Dendritic cell treated with granulocyte-macrophage colony-stimulating factor and Interleukin-4, amounts not matched to agents 40 ng/mL and 50 ng/mL, for 4 days (primary cell): ENCODE data around the gene MED10.

Experiments used
- H3K27ac Mint-ChIP-seq: one replicate; pipeline ENCODE4 v1.8.0; 2022; ENCODE audit warnings: mild to moderate bottlenecking, mixed read lengths
- H3K27me3 Mint-ChIP-seq: one replicate; pipeline ENCODE4 v1.8.0; 2022; ENCODE audit warnings: mild to moderate bottlenecking, mixed read lengths
- H3K36me3 Mint-ChIP-seq: one replicate; pipeline ENCODE4 v1.8.0; 2022; ENCODE audit warnings: low read depth, mixed read lengths
- H3K4me1 Mint-ChIP-seq: one replicate; pipeline ENCODE4 v1.8.0; 2022; ENCODE audit warnings: low read depth, mixed read lengths
- H3K4me3 Mint-ChIP-seq: one replicate; pipeline ENCODE4 v1.8.0; 2022; ENCODE audit warnings: mild to moderate bottlenecking, moderate library complexity, mixed read lengths
- H3K9me3 Mint-ChIP-seq: one replicate; pipeline ENCODE4 v1.8.0; 2022; ENCODE audit warnings: mixed read lengths
- intact Hi-C: fragments of 100-400 bp; cut with micrococcal nuclease; formaldehyde crosslinking; loops from one replicate; pipeline ENCODE4 v1.15.0; 2022

The MED10 gene

GRCh38 chr5:6407558-6408259 lies 29.4 kb upstream of the MED10 start:
- Mint-ChIP-seq H3K27me3 (no peaks in the 10 kb centered on the region), H3K9me3 (no peaks in the 10 kb centered on the region), H3K36me3 (no peaks in the 10 kb centered on the region), H3K4me3 (no peak overlapping the region), H3K27ac (no peak overlapping the region), H3K4me1 (no peaks in the 10 kb centered on the region)
- intact Hi-C loops = no loop called here

GRCh38 chr5:6405591-6405990 lies 27.2 kb upstream of the MED10 start:
- Mint-ChIP-seq H3K4me3 (no peak overlapping the region), H3K27ac (no peak overlapping the region), H3K4me1 (no peaks in the 10 kb centered on the region), H3K36me3 (no peaks in the 10 kb centered on the region), H3K9me3 (no peaks in the 10 kb centered on the region), H3K27me3 (peaks cover 3% of the 10 kb centered on the region)
- intact Hi-C loops = no loop called here

GRCh38 chr5:6404129-6404528 lies 25.8 kb upstream of the MED10 start:
- Mint-ChIP-seq H3K27me3 (peaks cover 5% of the 10 kb centered on the region), H3K9me3 (no peaks in the 10 kb centered on the region), H3K27ac (no peak overlapping the region), H3K4me3 (no peak overlapping the region), H3K36me3 (no peaks in the 10 kb centered on the region), H3K4me1 (no peaks in the 10 kb centered on the region)
- intact Hi-C loops = no loop called here

DNA sequence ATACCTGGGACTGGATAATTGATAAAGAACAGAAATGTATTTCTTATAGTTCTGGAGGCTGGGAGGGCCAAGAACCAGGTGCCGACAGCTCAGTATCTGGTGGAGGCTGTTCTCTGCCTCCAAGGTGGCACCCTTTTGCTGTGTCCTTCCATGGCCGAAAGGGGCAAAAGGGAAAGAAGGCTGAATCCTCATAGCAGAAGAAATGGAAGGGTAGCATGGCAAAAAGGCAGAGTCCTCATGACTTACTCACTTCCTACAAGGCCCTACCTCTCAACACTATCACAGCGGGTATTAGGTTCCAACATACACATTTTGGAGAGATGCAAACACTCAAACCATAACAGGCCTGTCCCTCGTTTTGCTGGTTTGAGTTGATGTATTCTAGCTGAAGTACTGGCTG lies 25.1 kb upstream of the MED10 start:
- Mint-ChIP-seq H3K4me3 (no peak overlapping the region), H3K27me3 (peaks cover 5% of the 10 kb centered on the region), H3K9me3 (no peaks in the 10 kb centered on the region), H3K27ac (no peak overlapping the region), H3K4me1 (no peaks in the 10 kb centered on the region), H3K36me3 (no peaks in the 10 kb centered on the region)
- intact Hi-C loops = no loop called here

DNA sequence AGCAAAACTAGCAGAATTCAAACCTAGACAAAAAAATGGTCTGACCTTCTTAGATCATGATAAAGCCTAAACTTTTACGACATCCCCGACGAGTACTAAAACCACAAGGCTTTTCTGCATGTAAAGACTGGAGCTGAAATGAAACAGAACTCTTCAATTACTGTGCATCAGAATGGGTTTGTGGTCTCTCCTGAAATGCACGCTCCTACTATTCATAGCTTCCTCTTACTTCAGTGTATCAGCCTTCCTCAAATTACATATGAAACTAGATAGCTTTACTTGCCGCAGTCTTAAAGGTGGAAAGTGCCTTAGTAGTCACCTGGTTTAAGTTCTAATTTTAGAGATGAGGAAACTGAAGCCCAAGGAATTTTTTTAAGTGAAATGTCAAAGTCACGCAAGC lies 24.6 kb upstream of the MED10 start:
- intact Hi-C loops = no loop called here
- H3K9me3 Mint-ChIP-seq = no peaks in the 10 kb centered on the region

DNA sequence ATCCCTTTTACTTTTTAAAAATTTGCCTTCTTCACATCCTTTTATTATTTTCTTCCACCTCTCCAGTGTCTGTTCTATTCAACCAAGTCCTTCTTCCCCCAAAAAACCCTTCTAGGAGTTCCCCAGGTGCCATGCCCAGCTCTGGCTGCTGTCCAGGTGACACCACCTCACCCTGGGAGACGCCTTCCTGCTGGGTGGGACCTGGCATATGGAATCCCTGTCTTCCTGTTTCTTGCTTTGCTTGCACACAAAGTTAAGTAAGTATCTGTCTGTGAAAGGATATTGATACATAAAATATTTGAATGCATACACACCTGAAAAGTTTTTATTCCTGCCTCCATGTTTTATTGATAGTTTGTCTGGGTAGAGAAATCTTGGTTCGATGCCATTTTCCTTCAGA lies 23.1 kb upstream of the MED10 start:
- no peaks in the 10 kb centered on the region for H3K4me1 Mint-ChIP-seq
- no peaks in the 10 kb centered on the region for H3K9me3 Mint-ChIP-seq
- no peaks in the 10 kb centered on the region for H3K36me3 Mint-ChIP-seq
- peaks cover 5% of the 10 kb centered on the region for H3K27me3 Mint-ChIP-seq
- no peak overlapping the region for H3K27ac Mint-ChIP-seq
- H3K4me3 Mint-ChIP-seq = no peak overlapping the region
- intact Hi-C loops = no loop called here

More for the DNA sequence above, 24.6 kb upstream of the MED10 start:
- no peak overlapping the region for H3K27ac Mint-ChIP-seq
- H3K27me3 Mint-ChIP-seq = peaks cover 5% of the 10 kb centered on the region
- H3K4me3 Mint-ChIP-seq = no peak overlapping the region
- no peaks in the 10 kb centered on the region for H3K4me1 Mint-ChIP-seq
- H3K36me3 Mint-ChIP-seq = no peaks in the 10 kb centered on the region

GRCh38 chr5:6399980-6400910 lies 21.9 kb upstream of the MED10 start:
- Mint-ChIP-seq H3K9me3 (no peaks in the 10 kb centered on the region), H3K36me3 (no peaks in the 10 kb centered on the region), H3K27ac (no peak overlapping the region), H3K27me3 (peaks cover 5% of the 10 kb centered on the region), H3K4me1 (no peaks in the 10 kb centered on the region), H3K4me3 (no peak overlapping the region)
- intact Hi-C loops = no loop called here

GRCh38 chr5:6398570-6399230 lies 20.4 kb upstream of the MED10 start:
- Mint-ChIP-seq H3K9me3 (no peaks in the 10 kb centered on the region), H3K4me1 (no peaks in the 10 kb centered on the region), H3K27ac (no peak overlapping the region), H3K27me3 (peaks cover 5% of the 10 kb centered on the region), H3K36me3 (no peaks in the 10 kb centered on the region), H3K4me3 (no peak overlapping the region)
- intact Hi-C loops = no loop called here

DNA sequence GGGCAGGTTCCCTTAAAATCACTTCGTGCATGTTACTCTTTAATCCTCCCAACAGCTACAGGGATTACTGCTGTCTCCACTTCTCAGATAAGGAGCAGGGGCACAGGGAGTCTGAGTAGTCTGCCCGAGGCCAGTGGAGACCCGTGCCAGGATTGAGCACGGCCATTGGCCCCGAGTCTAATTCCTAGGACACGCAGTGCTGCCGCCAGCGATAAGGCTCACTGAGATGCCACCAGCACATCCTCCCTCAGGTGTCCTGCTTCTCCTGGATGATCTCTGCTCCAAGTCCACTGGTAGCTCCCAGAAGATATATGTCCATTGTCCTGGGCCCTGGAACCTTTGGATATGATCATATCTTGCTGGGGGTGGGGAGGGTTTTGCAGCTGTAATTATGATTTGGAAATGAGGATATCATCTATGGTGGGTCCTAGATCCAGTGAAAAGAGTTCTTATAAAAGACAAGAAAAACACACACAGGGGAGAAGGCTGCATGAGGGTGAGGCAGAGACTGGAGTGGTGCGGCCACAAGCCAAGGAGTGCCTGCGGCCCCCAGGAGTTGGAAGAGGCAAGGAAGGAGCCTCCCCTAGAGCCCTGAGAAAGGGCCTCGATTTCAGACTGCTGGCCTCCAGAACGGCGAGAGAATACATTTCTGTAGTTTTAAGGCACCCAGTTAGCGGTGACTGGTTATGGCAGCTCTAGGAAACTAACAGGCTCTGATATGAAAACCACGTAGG lies 19.4 kb upstream of the MED10 start:
- Mint-ChIP-seq H3K4me3 (no peak overlapping the region), H3K4me1 (no peaks in the 10 kb centered on the region), H3K36me3 (no peaks in the 10 kb centered on the region), H3K9me3 (no peaks in the 10 kb centered on the region), H3K27me3 (peaks cover 10% of the 10 kb centered on the region), H3K27ac (no peak overlapping the region)
- intact Hi-C loops = no loop called here

DNA sequence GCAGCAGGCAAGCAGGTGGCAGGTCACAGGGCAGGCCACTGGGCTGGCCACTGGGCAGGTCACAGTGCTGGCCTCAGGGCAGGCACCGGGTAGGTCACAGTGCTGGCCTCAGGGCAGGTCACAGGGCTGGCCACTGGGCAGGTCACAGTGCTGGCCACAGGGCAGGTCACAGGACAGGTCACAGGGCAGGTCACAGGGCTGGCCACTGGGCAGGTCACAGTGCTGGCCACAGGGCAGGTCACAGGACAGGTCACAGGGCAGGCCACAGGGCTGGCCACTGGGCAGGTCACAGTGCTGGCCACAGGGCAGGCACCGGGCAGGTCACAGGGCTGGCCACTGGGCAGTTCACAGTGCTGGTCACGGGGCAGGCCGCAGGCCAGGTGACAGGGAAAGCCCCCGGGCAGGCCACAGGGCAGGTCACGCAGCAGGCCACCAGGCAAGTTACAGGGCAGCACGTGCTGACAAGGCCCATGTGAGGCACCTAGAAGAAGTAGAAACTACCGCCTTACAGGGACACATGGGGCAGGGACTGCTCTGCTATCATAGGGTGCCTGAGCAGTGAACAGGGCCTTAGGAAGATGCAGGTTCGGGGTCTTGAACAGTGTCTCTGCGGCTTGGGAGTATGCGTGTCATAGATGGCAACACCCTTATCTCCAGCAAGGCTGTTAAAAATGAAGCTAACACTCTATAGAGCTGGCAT lies 18.6 kb upstream of the MED10 start:
- Mint-ChIP-seq H3K27me3 (peaks cover 9% of the 10 kb centered on the region), H3K27ac (no peak overlapping the region), H3K4me3 (no peak overlapping the region), H3K9me3 (no peaks in the 10 kb centered on the region), H3K36me3 (no peaks in the 10 kb centered on the region), H3K4me1 (no peaks in the 10 kb centered on the region)
- intact Hi-C loops = no loop called here

GRCh38 chr5:6396043-6396442 lies 17.7 kb upstream of the MED10 start:
- H3K27me3 Mint-ChIP-seq = peaks cover 9% of the 10 kb centered on the region
- intact Hi-C loops = no loop called here
- H3K4me1 Mint-ChIP-seq = no peaks in the 10 kb centered on the region
- no peaks in the 10 kb centered on the region for H3K36me3 Mint-ChIP-seq
- no peaks in the 10 kb centered on the region for H3K9me3 Mint-ChIP-seq
- H3K4me3 Mint-ChIP-seq = no peak overlapping the region
- no peak overlapping the region for H3K27ac Mint-ChIP-seq

DNA sequence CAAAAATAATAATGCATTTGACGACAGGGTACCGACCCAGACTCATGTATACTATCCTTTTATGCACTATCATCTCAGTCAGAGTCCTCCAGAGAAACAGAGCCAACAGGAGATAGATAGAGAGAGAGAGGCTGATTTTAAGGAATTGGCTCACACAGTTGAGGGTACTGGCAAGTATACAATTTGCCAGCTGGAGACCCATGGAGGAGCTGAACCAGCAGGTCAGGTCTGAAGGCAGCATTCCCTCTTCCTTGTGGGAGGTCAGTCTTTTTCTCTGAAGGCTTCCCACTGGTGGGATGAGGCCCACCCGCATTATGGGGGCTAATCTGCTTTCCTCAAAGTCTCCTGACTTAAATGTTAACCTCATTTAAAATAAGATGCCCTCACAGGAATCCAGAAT lies 17.3 kb upstream of the MED10 start:
- H3K27ac Mint-ChIP-seq = no peak overlapping the region
- peaks cover 9% of the 10 kb centered on the region for H3K27me3 Mint-ChIP-seq
- intact Hi-C loops = no loop called here
- no peaks in the 10 kb centered on the region for H3K36me3 Mint-ChIP-seq
- H3K9me3 Mint-ChIP-seq = no peaks in the 10 kb centered on the region
- no peak overlapping the region for H3K4me3 Mint-ChIP-seq
- H3K4me1 Mint-ChIP-seq = no peaks in the 10 kb centered on the region

DNA sequence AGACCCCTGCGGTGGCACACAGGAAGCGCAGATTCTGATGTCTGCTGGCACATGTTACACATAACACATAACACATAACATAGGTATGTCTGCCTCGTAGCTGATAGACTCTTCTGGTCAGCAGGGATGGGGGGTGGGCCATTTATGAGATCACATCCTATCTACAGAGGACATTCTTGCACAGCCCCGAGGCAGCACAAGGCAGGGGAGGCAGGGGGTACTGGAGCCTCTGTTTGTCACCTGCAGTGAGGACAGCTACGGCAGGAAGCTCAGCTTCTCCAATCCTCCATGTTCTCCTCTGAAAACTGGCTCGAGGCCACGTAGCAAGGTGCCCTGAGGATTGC lies 16.7 kb upstream of the MED10 start:
- no peak overlapping the region for H3K4me3 Mint-ChIP-seq
- no peaks in the 10 kb centered on the region for H3K9me3 Mint-ChIP-seq
- peaks cover 10% of the 10 kb centered on the region for H3K27me3 Mint-ChIP-seq

More for the DNA sequence above, 16.7 kb upstream of the MED10 start:
- no peaks in the 10 kb centered on the region for H3K4me1 Mint-ChIP-seq
- H3K27ac Mint-ChIP-seq = no peak overlapping the region
- no peaks in the 10 kb centered on the region for H3K36me3 Mint-ChIP-seq
- intact Hi-C loops = no loop called here
